WI38 (cell line): ENCODE data around the gene AKAP1.

Experiments
- H3K4me3 ChIP-seq: 2 replicates; pipeline ENCODE4 v1.5.1; 2011; ENCODE audit warnings: low read depth, mild to moderate bottlenecking, control low read depth, low read length
- TF ChIP-seq, protein P1 (sequence below): IDR thresholded peaks from 2 replicates; pipeline ENCODE4 v1.5.1; 2012; ENCODE audit warnings: low read depth, mild to moderate bottlenecking, control low read depth, low read length

Gene AKAP1

GRCh38 chr17:57105591-57105990, 20.5 kb downstream of the AKAP1 start:
- TF ChIP-seq, protein P1, sequence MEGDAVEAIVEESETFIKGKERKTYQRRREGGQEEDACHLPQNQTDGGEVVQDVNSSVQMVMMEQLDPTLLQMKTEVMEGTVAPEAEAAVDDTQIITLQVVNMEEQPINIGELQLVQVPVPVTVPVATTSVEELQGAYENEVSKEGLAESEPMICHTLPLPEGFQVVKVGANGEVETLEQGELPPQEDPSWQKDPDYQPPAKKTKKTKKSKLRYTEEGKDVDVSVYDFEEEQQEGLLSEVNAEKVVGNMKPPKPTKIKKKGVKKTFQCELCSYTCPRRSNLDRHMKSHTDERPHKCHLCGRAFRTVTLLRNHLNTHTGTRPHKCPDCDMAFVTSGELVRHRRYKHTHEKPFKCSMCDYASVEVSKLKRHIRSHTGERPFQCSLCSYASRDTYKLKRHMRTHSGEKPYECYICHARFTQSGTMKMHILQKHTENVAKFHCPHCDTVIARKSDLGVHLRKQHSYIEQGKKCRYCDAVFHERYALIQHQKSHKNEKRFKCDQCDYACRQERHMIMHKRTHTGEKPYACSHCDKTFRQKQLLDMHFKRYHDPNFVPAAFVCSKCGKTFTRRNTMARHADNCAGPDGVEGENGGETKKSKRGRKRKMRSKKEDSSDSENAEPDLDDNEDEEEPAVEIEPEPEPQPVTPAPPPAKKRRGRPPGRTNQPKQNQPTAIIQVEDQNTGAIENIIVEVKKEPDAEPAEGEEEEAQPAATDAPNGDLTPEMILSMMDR, result no peak

GRCh38 chr17:57106107-57106835, 21.2 kb downstream of the AKAP1 start:
- no peak overlapping the region for H3K4me3 ChIP-seq
- TF ChIP-seq, protein P1, result peak; percentile 20; the same call in 1 of the 2 replicates

More at GRCh38 chr17:57105591-57105990, 20.5 kb downstream of the AKAP1 start:
- no peak overlapping the region for H3K4me3 ChIP-seq

- no peak overlapping the region for H3K4me3 ChIP-seq
- TF ChIP-seq, protein P1, result no peak
Observed at GRCh38 chr17:57106836-57107497, 21.9 kb downstream of the AKAP1 start.

- no peak overlapping the region for H3K4me3 ChIP-seq
- TF ChIP-seq, protein P1, result no peak
Observed at GRCh38 chr17:57107498-57108101, 22.6 kb downstream of the AKAP1 start.

DNA sequence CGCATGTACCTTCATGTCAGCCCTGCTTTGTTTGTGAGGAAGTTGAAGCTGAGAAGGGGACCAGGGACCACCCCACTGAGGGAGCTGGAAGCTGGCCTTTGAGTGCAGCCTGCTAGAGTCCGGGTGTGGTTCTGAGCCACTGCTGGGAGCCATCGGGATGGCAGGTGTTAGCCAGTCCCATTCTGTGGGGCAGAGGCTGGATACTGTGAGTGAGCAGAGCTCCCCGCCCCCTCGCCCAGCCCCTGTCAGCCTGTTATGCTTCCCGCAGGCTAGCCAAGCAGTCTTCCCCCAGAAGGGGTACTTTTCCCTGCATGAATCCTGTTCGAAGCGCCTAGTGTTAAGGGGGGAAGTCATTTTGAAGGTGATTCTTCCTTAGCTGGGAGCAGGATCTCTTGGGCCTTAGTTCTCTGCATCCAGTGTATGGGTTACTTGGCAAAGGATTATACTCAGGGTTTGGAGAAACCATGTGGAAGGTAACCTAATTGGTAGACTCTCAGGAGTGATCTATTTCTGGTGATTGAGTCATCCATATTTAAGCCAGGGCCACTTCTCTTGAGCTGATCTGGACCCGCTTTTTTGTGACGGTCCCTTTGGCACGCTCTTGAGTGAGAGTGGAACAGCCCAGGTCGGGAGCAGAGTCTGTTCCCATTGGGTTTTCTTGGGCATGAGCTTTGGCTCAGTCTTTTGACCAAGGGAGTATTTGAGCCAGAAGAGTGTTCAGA, 23.8 kb downstream of the AKAP1 start:
- no peak overlapping the region for H3K4me3 ChIP-seq

GRCh38 chr17:57109393-57110151, 24.5 kb downstream of the AKAP1 start:
- TF ChIP-seq, protein P1, result no peak
- no peak overlapping the region for H3K4me3 ChIP-seq

More for the DNA sequence above, 23.8 kb downstream of the AKAP1 start:
- TF ChIP-seq, protein P1, result no peak
